WTC11 (cell line): ENCODE measurements around the gene IRF1. TPM values are rescaled to one million over a fixed set of nuclear protein-coding genes. Genes with fewer than 3 reads are reported as not detected.

Experiments
- ATAC-seq: fragments of 200-7000 bp; cut with Tn5 transposase; 2 replicates; pipeline ENCODE4 v1.10.0; 2021; ENCODE audit warnings: mild to moderate bottlenecking, moderate library complexity
- CTCF ChIA-PET: fragments of 300-600 bp; sonication (Branson Sonifier 250); formaldehyde crosslinking; loops from one replicate; lab custom pipeline; 2021; ENCODE audit warnings: antibody characterized with exemption; lab: Charles Lee
- POLR2A ChIA-PET: fragments of 350-600 bp; sonication (Branson Sonifier 250); formaldehyde crosslinking; loops from one replicate; lab custom pipeline; 2021; ENCODE audit warnings: antibody characterized with exemption; lab: Charles Lee
- DNase-seq: peaks from one replicate; pipeline ENCODE4 v3.0.0; 2021; ENCODE audit warnings: low spot score
- H3K27ac Mint-ChIP-seq: 2 replicates; pipeline ENCODE4 v1.8.0; 2021; ENCODE audit warnings: mixed read lengths
- H3K27me3 Mint-ChIP-seq: 2 replicates; pipeline ENCODE4 v1.8.0; 2021; ENCODE audit warnings: low read depth, mild to moderate bottlenecking, moderate library complexity, mixed read lengths
- H3K36me3 Mint-ChIP-seq: 2 replicates; pipeline ENCODE4 v1.8.0; 2021; ENCODE audit warnings: mixed read lengths
- H3K4me1 Mint-ChIP-seq: 2 replicates; pipeline ENCODE4 v1.8.0; 2022; ENCODE audit warnings: mixed read lengths
- H3K4me3 Mint-ChIP-seq: 2 replicates; pipeline ENCODE4 v1.8.0; 2021; ENCODE audit warnings: mild to moderate bottlenecking, moderate library complexity, mixed read lengths
- H3K9me3 Mint-ChIP-seq: 2 replicates; pipeline ENCODE4 v1.8.0; 2021; ENCODE audit warnings: mixed read lengths
- AR ChIP-seq: fragments of 250-450 bp; sonication (Bioruptor Pico); IDR thresholded peaks from 2 replicates; pipeline ENCODE4 v1.9.0; 2021; ENCODE audit warnings: mild to moderate bottlenecking
- GRHL2 ChIP-seq: fragments of 250-450 bp; sonication (Bioruptor Pico); IDR thresholded peaks from 2 replicates; pipeline ENCODE4 v1.8.0; 2022; ENCODE audit warnings: mild to moderate bottlenecking, moderate library complexity; ENCODE audit not compliant: insufficient replicate concordance, severe bottlenecking
- HMGA2 ChIP-seq: fragments of 250-450 bp; sonication (Bioruptor Pico); IDR thresholded peaks from 2 replicates; pipeline ENCODE4 v1.4.0; 2021; ENCODE audit warnings: mild to moderate bottlenecking, moderate library complexity
- KAT7 ChIP-seq: sonication (generic); formaldehyde crosslinking; IDR thresholded peaks from 2 replicates; pipeline ENCODE4 v1.8.1; 2023; ENCODE audit warnings: missing genetic modification reagents, mild to moderate bottlenecking, borderline replicate concordance
- NFYB ChIP-seq: sonication (generic); formaldehyde crosslinking; conservative IDR thresholded peaks from 2 replicates; pipeline ENCODE4 v1.8.0; 2022; ENCODE audit warnings: low read depth, missing genetic modification reagents
- OVOL2 ChIP-seq: fragments of 250-450 bp; sonication (Bioruptor Pico); IDR thresholded peaks from 2 replicates; pipeline ENCODE4 v1.9.0; 2021; ENCODE audit warnings: mild to moderate bottlenecking, borderline replicate concordance
- SOX15 ChIP-seq: fragments of 250-450 bp; sonication (Bioruptor Pico); IDR thresholded peaks from 2 replicates; pipeline ENCODE4 v1.9.0; 2021; ENCODE audit warnings: mild to moderate bottlenecking
- TEAD1 ChIP-seq: sonication (generic); formaldehyde crosslinking; IDR thresholded peaks from 2 replicates; pipeline ENCODE4 v1.8.0; 2022; ENCODE audit warnings: mild to moderate bottlenecking, missing genetic modification reagents
- TP53 ChIP-seq: sonication (generic); formaldehyde crosslinking; IDR thresholded peaks from 2 replicates; pipeline ENCODE4 v1.8.1; 2023; ENCODE audit warnings: mild to moderate bottlenecking, missing genetic modification reagents
- ZBTB21 ChIP-seq: sonication (generic); formaldehyde crosslinking; IDR thresholded peaks from 2 replicates; pipeline ENCODE4 v1.8.1; 2023; ENCODE audit warnings: mild to moderate bottlenecking, missing genetic modification reagents, borderline replicate concordance
- ZNF219 ChIP-seq: sonication (generic); formaldehyde crosslinking; IDR thresholded peaks from 2 replicates; pipeline ENCODE4 v1.8.0; 2023; ENCODE audit warnings: missing genetic modification reagents, mild to moderate bottlenecking, borderline replicate concordance
- ZNF425 ChIP-seq: fragments of 250-450 bp; sonication (Bioruptor Pico); conservative IDR thresholded peaks from 2 replicates; pipeline ENCODE4 v1.9.0; 2021; ENCODE audit warnings: mild to moderate bottlenecking
- ZNF671 ChIP-seq: fragments of 250-450 bp; sonication (Bioruptor Pico); IDR thresholded peaks from 2 replicates; pipeline ENCODE4 v1.8.0; 2021; ENCODE audit warnings: mild to moderate bottlenecking
- total RNA-seq: library from RNA; stranded (reverse); gene quantifications from 3 replicates; pipeline ENCODE4 v1.2.3, GENCODE V29; 2021
- TF ChIP-seq, protein P1 (sequence below): sonication (generic); formaldehyde crosslinking; IDR thresholded peaks from 2 replicates; pipeline ENCODE4 v1.8.0; 2022; ENCODE audit warnings: mild to moderate bottlenecking, missing genetic modification reagents
- TF ChIP-seq, protein P2 (sequence below): sonication (generic); formaldehyde crosslinking; IDR thresholded peaks from 2 replicates; pipeline ENCODE4 v1.8.0; 2022; ENCODE audit warnings: missing genetic modification reagents
- TF ChIP-seq, protein P3 (sequence below): fragments of 200-600 bp; IDR thresholded peaks from 2 replicates; pipeline ENCODE4 v1.8.0; 2022; ENCODE audit warnings: antibody characterized with exemption
- TF ChIP-seq, protein P4 (sequence below): sonication (generic); formaldehyde crosslinking; IDR thresholded peaks from 2 replicates; pipeline ENCODE4 v1.8.1; 2022; ENCODE audit warnings: low read depth, missing genetic modification reagents, borderline replicate concordance
- TF ChIP-seq, protein P5 (sequence below): sonication (generic); formaldehyde crosslinking; IDR thresholded peaks from 2 replicates; pipeline ENCODE4 v1.8.0; 2023; ENCODE audit warnings: missing genetic modification reagents, mild to moderate bottlenecking, borderline replicate concordance

IRF1 gene
- total RNA-seq, 1 experiment from 2014 or later: 8.8 TPM

DNA sequence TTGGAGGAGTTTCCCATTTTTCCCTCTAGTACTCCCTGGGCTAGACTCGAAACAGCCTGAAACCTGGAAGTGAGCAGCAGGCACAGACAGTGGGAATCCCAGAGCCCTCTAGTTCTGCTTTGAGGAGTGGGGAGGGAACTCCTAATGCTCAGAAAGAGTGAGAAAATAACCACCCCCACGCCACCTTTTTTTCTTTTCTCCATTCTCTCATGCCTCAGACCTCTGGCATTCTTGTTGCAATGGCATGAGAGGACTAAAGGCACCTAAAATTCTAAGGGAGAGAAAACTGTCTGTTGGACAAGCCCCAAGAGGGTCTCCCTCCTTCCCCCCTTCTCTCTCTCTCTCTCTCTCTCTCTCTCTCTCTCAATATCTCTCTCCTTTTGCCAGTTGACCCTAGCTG lies 15.1 kb upstream of the IRF1 start (continued):
- no peak for TF ChIP-seq TP53 (CRISPR knock-in tag)

DNA sequence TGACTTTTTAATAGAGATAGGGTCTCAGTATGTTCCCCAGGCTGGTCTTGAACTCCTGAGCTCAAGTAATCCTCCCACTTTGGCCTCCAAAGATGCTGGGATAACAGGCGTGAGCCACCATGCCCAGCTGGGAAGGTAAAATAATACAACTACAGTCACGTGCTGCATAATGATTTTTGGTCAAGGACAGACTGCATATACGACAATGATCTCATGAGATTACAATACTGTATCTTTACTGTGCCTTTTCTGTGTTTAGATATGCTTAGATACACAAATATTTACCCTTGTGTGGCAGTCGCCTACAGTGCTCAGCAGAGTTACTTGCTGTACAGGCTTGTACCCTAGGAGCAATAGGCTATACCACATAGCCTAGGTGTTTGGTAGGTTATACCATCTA lies 14.2 kb upstream of the IRF1 start:
- Mint-ChIP-seq H3K4me3 (no peak overlapping the region), H3K9me3 (peaks cover 2% of the 10 kb centered on the region; the same call in 1 of the 2 replicates), H3K27me3 (no peaks in the 10 kb centered on the region; the same call in 1 of the 2 replicates), H3K36me3 (no peaks in the 10 kb centered on the region; the same call in 1 of the 2 replicates), H3K27ac (no peak overlapping the region), H3K4me1 (peaks cover 8% of the 10 kb centered on the region; the same call in 1 of the 2 replicates)
- no peak for ATAC-seq
- DNase-seq: no peak
- POLR2A ChIA-PET: no interaction called here
- CTCF ChIA-PET: interaction anchor here (1.1 to 2.8 kb wide), 4 partner anchors 8 to 315 kb away, joined by 3 to 25 read pairs (median 18); no protein-coding TSS in a partner anchor
- TF ChIP-seq NFYB (CRISPR knock-in tag) (no peak), HMGA2 (CRISPR knock-in tag) (no peak), SOX15 (CRISPR knock-in tag) (no peak), AR (CRISPR knock-in tag) (no peak), ZBTB21 (CRISPR knock-in tag) (no peak), TEAD1 (no peak), ZNF425 (no peak), OVOL2 (CRISPR knock-in tag) (no peak), ZNF671 (CRISPR knock-in tag) (no peak), ZNF219 (CRISPR knock-in tag) (no peak), GRHL2 (CRISPR knock-in tag) (no peak), KAT7 (CRISPR knock-in tag) (no peak)
- TF ChIP-seq, protein P1, sequence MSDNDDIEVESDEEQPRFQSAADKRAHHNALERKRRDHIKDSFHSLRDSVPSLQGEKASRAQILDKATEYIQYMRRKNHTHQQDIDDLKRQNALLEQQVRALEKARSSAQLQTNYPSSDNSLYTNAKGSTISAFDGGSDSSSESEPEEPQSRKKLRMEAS: no peak
- TF ChIP-seq, protein P2, sequence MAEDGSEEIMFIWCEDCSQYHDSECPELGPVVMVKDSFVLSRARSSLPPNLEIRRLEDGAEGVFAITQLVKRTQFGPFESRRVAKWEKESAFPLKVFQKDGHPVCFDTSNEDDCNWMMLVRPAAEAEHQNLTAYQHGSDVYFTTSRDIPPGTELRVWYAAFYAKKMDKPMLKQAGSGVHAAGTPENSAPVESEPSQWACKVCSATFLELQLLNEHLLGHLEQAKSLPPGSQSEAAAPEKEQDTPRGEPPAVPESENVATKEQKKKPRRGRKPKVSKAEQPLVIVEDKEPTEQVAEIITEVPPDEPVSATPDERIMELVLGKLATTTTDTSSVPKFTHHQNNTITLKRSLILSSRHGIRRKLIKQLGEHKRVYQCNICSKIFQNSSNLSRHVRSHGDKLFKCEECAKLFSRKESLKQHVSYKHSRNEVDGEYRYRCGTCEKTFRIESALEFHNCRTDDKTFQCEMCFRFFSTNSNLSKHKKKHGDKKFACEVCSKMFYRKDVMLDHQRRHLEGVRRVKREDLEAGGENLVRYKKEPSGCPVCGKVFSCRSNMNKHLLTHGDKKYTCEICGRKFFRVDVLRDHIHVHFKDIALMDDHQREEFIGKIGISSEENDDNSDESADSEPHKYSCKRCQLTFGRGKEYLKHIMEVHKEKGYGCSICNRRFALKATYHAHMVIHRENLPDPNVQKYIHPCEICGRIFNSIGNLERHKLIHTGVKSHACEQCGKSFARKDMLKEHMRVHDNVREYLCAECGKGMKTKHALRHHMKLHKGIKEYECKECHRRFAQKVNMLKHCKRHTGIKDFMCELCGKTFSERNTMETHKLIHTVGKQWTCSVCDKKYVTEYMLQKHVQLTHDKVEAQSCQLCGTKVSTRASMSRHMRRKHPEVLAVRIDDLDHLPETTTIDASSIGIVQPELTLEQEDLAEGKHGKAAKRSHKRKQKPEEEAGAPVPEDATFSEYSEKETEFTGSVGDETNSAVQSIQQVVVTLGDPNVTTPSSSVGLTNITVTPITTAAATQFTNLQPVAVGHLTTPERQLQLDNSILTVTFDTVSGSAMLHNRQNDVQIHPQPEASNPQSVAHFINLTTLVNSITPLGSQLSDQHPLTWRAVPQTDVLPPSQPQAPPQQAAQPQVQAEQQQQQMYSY (CRISPR knock-in tag): no peak
- TF ChIP-seq, protein P3, sequence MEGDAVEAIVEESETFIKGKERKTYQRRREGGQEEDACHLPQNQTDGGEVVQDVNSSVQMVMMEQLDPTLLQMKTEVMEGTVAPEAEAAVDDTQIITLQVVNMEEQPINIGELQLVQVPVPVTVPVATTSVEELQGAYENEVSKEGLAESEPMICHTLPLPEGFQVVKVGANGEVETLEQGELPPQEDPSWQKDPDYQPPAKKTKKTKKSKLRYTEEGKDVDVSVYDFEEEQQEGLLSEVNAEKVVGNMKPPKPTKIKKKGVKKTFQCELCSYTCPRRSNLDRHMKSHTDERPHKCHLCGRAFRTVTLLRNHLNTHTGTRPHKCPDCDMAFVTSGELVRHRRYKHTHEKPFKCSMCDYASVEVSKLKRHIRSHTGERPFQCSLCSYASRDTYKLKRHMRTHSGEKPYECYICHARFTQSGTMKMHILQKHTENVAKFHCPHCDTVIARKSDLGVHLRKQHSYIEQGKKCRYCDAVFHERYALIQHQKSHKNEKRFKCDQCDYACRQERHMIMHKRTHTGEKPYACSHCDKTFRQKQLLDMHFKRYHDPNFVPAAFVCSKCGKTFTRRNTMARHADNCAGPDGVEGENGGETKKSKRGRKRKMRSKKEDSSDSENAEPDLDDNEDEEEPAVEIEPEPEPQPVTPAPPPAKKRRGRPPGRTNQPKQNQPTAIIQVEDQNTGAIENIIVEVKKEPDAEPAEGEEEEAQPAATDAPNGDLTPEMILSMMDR: no peak
- TF ChIP-seq, protein P4, sequence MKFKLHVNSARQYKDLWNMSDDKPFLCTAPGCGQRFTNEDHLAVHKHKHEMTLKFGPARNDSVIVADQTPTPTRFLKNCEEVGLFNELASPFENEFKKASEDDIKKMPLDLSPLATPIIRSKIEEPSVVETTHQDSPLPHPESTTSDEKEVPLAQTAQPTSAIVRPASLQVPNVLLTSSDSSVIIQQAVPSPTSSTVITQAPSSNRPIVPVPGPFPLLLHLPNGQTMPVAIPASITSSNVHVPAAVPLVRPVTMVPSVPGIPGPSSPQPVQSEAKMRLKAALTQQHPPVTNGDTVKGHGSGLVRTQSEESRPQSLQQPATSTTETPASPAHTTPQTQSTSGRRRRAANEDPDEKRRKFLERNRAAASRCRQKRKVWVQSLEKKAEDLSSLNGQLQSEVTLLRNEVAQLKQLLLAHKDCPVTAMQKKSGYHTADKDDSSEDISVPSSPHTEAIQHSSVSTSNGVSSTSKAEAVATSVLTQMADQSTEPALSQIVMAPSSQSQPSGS (CRISPR knock-in tag): no peak
- TF ChIP-seq, protein P5, sequence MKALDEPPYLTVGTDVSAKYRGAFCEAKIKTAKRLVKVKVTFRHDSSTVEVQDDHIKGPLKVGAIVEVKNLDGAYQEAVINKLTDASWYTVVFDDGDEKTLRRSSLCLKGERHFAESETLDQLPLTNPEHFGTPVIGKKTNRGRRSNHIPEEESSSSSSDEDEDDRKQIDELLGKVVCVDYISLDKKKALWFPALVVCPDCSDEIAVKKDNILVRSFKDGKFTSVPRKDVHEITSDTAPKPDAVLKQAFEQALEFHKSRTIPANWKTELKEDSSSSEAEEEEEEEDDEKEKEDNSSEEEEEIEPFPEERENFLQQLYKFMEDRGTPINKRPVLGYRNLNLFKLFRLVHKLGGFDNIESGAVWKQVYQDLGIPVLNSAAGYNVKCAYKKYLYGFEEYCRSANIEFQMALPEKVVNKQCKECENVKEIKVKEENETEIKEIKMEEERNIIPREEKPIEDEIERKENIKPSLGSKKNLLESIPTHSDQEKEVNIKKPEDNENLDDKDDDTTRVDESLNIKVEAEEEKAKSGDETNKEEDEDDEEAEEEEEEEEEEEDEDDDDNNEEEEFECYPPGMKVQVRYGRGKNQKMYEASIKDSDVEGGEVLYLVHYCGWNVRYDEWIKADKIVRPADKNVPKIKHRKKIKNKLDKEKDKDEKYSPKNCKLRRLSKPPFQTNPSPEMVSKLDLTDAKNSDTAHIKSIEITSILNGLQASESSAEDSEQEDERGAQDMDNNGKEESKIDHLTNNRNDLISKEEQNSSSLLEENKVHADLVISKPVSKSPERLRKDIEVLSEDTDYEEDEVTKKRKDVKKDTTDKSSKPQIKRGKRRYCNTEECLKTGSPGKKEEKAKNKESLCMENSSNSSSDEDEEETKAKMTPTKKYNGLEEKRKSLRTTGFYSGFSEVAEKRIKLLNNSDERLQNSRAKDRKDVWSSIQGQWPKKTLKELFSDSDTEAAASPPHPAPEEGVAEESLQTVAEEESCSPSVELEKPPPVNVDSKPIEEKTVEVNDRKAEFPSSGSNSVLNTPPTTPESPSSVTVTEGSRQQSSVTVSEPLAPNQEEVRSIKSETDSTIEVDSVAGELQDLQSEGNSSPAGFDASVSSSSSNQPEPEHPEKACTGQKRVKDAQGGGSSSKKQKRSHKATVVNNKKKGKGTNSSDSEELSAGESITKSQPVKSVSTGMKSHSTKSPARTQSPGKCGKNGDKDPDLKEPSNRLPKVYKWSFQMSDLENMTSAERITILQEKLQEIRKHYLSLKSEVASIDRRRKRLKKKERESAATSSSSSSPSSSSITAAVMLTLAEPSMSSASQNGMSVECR (CRISPR knock-in tag): no peak
